AG04449 (cell line): ENCODE data around the gene ST6GALNAC6.

Experiments
- CTCF ChIA-PET: fragments of 350-600 bp; formaldehyde crosslinking; extraction: SDS; loops from one replicate; lab custom pipeline; 2021; ENCODE audit warnings: antibody characterized with exemption; lab: Yijun Ruan, JAX
- POLR2A ChIA-PET: fragments of 400-600, 350-600 bp; formaldehyde crosslinking; extraction: SDS; loops from one replicate; lab custom pipeline; 2020; ENCODE audit warnings: antibody characterized with exemption, inconsistent platforms; lab: Yijun Ruan, JAX
- DNase-seq: peaks from one replicate; pipeline ENCODE4 v3.0.0-alpha.2; 2010; ENCODE audit warnings: low read depth, low spot score
- H3K4me3 ChIP-seq: 2 replicates; pipeline ENCODE4 v1.5.1; 2011; ENCODE audit warnings: low read depth, mild to moderate bottlenecking, control low read depth, low read length
- TF ChIP-seq, protein P1 (sequence below): IDR thresholded peaks from one replicate; pipeline ENCODE4 v1.5.1; 2011; ENCODE audit warnings: mild to moderate bottlenecking, moderate library complexity, low read length, control low read depth, inconsistent platforms; ENCODE audit not compliant: insufficient read depth; ENCODE audit errors: missing control alignments

Gene ST6GALNAC6

DNA sequence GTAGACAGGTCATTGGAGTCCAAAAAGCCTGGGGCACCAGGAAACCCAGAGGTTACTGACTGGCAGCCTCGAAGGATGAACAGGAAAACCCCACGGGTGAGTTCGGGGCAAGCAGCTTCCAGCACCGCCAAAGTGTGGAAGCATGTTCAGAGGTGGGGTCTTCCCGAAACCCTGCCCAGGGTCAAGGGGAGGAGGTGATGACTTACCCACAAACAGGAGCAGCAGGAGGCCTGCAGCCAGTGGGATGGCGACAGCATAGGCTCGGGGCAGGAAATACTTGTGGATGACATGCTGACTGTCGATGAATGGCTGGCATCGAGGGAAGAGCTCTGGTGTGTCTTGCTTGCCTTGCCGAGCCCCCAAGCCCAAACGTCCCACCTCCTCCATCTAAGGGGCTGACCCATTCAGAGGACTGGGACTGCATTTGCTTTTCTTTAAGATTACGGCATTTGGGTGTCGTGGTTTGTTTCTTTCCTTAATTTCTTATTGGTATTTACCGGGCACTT is 37.0 kb upstream of the ST6GALNAC6 start:
- TF ChIP-seq, protein P1, sequence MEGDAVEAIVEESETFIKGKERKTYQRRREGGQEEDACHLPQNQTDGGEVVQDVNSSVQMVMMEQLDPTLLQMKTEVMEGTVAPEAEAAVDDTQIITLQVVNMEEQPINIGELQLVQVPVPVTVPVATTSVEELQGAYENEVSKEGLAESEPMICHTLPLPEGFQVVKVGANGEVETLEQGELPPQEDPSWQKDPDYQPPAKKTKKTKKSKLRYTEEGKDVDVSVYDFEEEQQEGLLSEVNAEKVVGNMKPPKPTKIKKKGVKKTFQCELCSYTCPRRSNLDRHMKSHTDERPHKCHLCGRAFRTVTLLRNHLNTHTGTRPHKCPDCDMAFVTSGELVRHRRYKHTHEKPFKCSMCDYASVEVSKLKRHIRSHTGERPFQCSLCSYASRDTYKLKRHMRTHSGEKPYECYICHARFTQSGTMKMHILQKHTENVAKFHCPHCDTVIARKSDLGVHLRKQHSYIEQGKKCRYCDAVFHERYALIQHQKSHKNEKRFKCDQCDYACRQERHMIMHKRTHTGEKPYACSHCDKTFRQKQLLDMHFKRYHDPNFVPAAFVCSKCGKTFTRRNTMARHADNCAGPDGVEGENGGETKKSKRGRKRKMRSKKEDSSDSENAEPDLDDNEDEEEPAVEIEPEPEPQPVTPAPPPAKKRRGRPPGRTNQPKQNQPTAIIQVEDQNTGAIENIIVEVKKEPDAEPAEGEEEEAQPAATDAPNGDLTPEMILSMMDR: no peak
- H3K4me3 ChIP-seq: peak overlapping the region; percentile 68
- CTCF ChIA-PET: interaction anchor here (1.2 to 14.3 kb wide), 2 partner anchors 15 to 179 kb away, joined by 4 to 149 read pairs; no protein-coding TSS in a partner anchor
- POLR2A ChIA-PET: no interaction called here
- DNase-seq: no peak

DNA sequence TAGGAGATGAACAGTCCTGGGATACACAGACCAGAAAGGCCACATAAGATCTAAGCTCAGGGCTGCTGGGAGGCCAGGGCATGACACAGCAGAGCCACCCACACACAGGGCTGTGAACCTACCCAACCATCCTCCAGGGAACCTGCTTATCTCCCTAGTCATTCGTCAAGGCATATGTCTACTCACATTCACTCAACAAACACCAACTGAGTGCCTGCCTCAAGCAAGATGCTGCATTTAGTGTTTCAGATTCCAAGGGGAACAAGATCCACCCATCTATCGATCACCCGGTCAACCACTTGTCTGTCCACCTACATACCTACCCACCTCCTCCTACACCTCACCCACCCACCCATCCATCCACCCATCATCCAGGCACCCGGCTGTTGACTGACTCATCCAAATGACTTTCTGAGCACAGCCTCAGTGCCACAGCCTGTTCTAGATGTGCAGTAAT is 36.4 kb upstream of the ST6GALNAC6 start:
- peak overlapping the region; percentile 12; the same call in 1 of the 2 replicates for H3K4me3 ChIP-seq
- DNase-seq: no peak
- ChIA-PET POLR2A (no interaction called here), CTCF (interaction anchor here (4.4 to 14.3 kb wide), 3 partner anchors 7 to 180 kb away, joined by 23 to 149 read pairs (median 26); no protein-coding TSS in a partner anchor)
- TF ChIP-seq, protein P1: no peak

GRCh38 chr9:127934986-127935385 is 35.6 kb upstream of the ST6GALNAC6 start:
- CTCF ChIA-PET: interaction anchor here (4.4 to 14.3 kb wide), 3 partner anchors 8 to 181 kb away, joined by 23 to 149 read pairs (median 26); no protein-coding TSS in a partner anchor
- DNase-seq: no peak
- TF ChIP-seq, protein P1: no peak
- POLR2A ChIA-PET: no interaction called here
- no peak overlapping the region for H3K4me3 ChIP-seq

DNA sequence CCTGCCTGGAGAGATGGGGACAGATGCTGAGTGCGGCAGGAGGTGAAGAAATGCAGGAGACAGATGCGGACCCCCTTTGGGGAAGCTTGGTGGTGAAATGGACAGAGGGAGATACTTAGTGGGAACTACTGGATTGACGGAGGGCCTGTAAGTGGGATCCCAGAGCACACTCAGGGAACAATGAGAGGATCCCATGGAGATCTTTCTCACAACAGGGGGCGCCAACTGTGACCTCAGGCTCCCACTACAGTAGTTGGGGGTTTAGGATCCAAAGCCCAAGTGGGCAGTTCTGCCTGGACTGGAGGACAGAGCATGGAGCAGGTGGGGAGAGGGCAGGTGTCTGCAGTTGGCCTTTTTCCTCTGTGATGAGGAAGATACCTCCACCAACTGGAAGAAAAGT is 34.8 kb upstream of the ST6GALNAC6 start:
- ChIA-PET POLR2A (no interaction called here), CTCF (interaction anchor here (4.4 to 14.3 kb wide), 3 partner anchors 9 to 181 kb away, joined by 23 to 149 read pairs (median 26); no protein-coding TSS in a partner anchor)

GRCh38 chr9:127931092-127931881 is 31.9 kb upstream of the ST6GALNAC6 start:
- CTCF ChIA-PET: interaction anchor here (1.5 to 4.7 kb wide), 7 partner anchors 12 to 187 kb away, joined by 3 to 26 read pairs (median 13); no protein-coding TSS in a partner anchor
- no peak for DNase-seq
- peak overlapping the region; percentile 70 for H3K4me3 ChIP-seq
- POLR2A ChIA-PET: no interaction called here
- TF ChIP-seq, protein P1: no peak

More for the DNA sequence above, 34.8 kb upstream of the ST6GALNAC6 start:
- TF ChIP-seq, protein P1: no peak
- no peak for DNase-seq
- no peak overlapping the region for H3K4me3 ChIP-seq
